Measurements from ENCODE around the gene SNX3. TPM values are rescaled to one million over a fixed set of nuclear protein-coding genes. Genes with fewer than 3 reads are reported as not detected.

SNX3 gene
- total and polyA plus RNA-seq, 12 donors = 108 to 269 (median 235) TPM

- 81 to 91% methylated on average over 1 of the region's 1 CpG for WGBS, 2 donors
- no peaks in the 10 kb centered on the region for H3K4me1 ChIP-seq
- TF ChIP-seq CTCF (IDR thresholded peaks at IDR 0.05) = no peak
- DNase-seq (no peak), ATAC-seq (no peak)
- peaks cover 0 to 30% (median 23%) of the 10 kb centered on the region in 7 donors for H3K27me3 ChIP-seq
- H3K27ac ChIP-seq = no peak overlapping the region
- intact Hi-C loops (cut with DNase I) = no loop called here
- no peaks in the 10 kb centered on the region for H3K9me3 ChIP-seq
- no peaks in the 10 kb centered on the region for H3K36me3 ChIP-seq
- no peak overlapping the region for H3K4me3 ChIP-seq
These were observed 67.0 kb downstream of the SNX3 start for GRCh38 chr6:108193835-108194234.

- H3K4me1 ChIP-seq = no peaks in the 10 kb centered on the region
- no peak for TF ChIP-seq CTCF (IDR thresholded peaks at IDR 0.05)
- H3K4me3 ChIP-seq = no peak overlapping the region
- H3K9me3 ChIP-seq = no peaks in the 10 kb centered on the region
- ATAC-seq = no peak
- no peak overlapping the region for H3K27ac ChIP-seq
- peaks cover 0 to 33% (median 25%) of the 10 kb centered on the region in 7 donors for H3K27me3 ChIP-seq
- DNase-seq = no peak
- intact Hi-C loops (cut with DNase I) = no loop called here
- WGBS, 2 donors = 88 to 92% methylated on average over 1 of the region's 1 CpG
- no peaks in the 10 kb centered on the region for H3K36me3 ChIP-seq
These were observed 67.7 kb downstream of the SNX3 start for GRCh38 chr6:108193131-108193530.

- Histone ChIP-seq H3K36me3 (no peaks in the 10 kb centered on the region), H3K9me3 (no peaks in the 10 kb centered on the region), H3K4me1 (no peaks in the 10 kb centered on the region), H3K27ac (no peak overlapping the region), H3K27me3 (peaks cover 0 to 65% (median 27%) of the 10 kb centered on the region in 7 donors), H3K4me3 (no peak overlapping the region)
- no peak for DNase-seq
- no peak for ATAC-seq
- intact Hi-C loops (cut with DNase I) = no loop called here
- 86 to 89% methylated on average over 9 of the region's 9 CpGs for WGBS, 2 donors
- TF ChIP-seq CTCF (IDR thresholded peaks at IDR 0.05) = no peak
These were observed 73.3 kb downstream of the SNX3 start for GRCh38 chr6:108187519-108187918.

GRCh38 chr6:108186226-108186625 lies 74.6 kb downstream of the SNX3 start:
- H3K36me3 ChIP-seq = no peaks in the 10 kb centered on the region
- DNase-seq (no peak), ATAC-seq (no peak)
- H3K4me3 ChIP-seq = no peak overlapping the region
- no peak for TF ChIP-seq CTCF (IDR thresholded peaks at IDR 0.05)
- intact Hi-C loops (cut with DNase I) = no loop called here
- H3K9me3 ChIP-seq = no peaks in the 10 kb centered on the region
- H3K27ac ChIP-seq = no peak overlapping the region
- H3K4me1 ChIP-seq = no peaks in the 10 kb centered on the region
- H3K27me3 ChIP-seq = peaks cover 0 to 73% (median 26%) of the 10 kb centered on the region in 7 donors
- 75 to 88% methylated on average over 2 of the region's 2 CpGs for WGBS, 2 donors

Measured in heart right ventricle (tissue), 16 donors.